ENCODE measurements around the gene ALOX15B. TPM values are rescaled to one million over a fixed set of nuclear protein-coding genes. Genes with fewer than 3 reads are reported as not detected.

ALOX15B gene
- polyA plus RNA-seq, 3 donors: 1.0 to 1.3 (median 1.1) TPM

- DNase-seq (ENCODE audit: extremely low read depth in 1 of 11, low read depth in 9 of 11, low spot score in 4 of 11): no peak
Observed at GRCh38 chr17:8029121-8029520, 9.7 kb upstream of the ALOX15B start.

- DNase-seq (ENCODE audit: extremely low read depth in 1 of 11, low read depth in 9 of 11, low spot score in 4 of 11): no peak
Observed at GRCh38 chr17:8031261-8031661, 7.6 kb upstream of the ALOX15B start.

- no peak for DNase-seq (ENCODE audit: extremely low read depth in 1 of 11, low read depth in 9 of 11, low spot score in 4 of 11)
Observed at GRCh38 chr17:8031950-8032349, 6.9 kb upstream of the ALOX15B start.

GRCh38 chr17:8032442-8032841 is 6.4 kb upstream of the ALOX15B start:
- DNase-seq (ENCODE audit: extremely low read depth in 1 of 11, low read depth in 9 of 11, low spot score in 4 of 11): no peak

GRCh38 chr17:8039611-8040168 is 831 bp downstream of the ALOX15B start:
- no peak for DNase-seq (ENCODE audit: extremely low read depth in 1 of 11, low read depth in 9 of 11, low spot score in 4 of 11)

- no peak for DNase-seq (ENCODE audit: extremely low read depth in 1 of 11, low read depth in 9 of 11, low spot score in 4 of 11)
Observed at GRCh38 chr17:8041249-8041928, 2.5 kb downstream of the ALOX15B start.

- DNase-seq (ENCODE audit: extremely low read depth in 1 of 11, low read depth in 9 of 11, low spot score in 4 of 11): no peak
Observed at GRCh38 chr17:8041979-8042378, 3.1 kb downstream of the ALOX15B start.

- DNase-seq (ENCODE audit: extremely low read depth in 1 of 11, low read depth in 9 of 11, low spot score in 4 of 11): no peak
Observed at GRCh38 chr17:8044819-8045810, 6.3 kb downstream of the ALOX15B start.

GRCh38 chr17:8046306-8046928 is 7.6 kb downstream of the ALOX15B start:
- DNase-seq (ENCODE audit: extremely low read depth in 1 of 11, low read depth in 9 of 11, low spot score in 4 of 11): no peak

- no peak for DNase-seq (ENCODE audit: extremely low read depth in 1 of 11, low read depth in 9 of 11, low spot score in 4 of 11)
Observed at GRCh38 chr17:8046929-8047768, 8.3 kb downstream of the ALOX15B start.

- DNase-seq (ENCODE audit: extremely low read depth in 1 of 11, low read depth in 9 of 11, low spot score in 4 of 11): no peak
Observed at GRCh38 chr17:8047769-8048110, 8.9 kb downstream of the ALOX15B start.

- no peak for DNase-seq (ENCODE audit: extremely low read depth in 1 of 11, low read depth in 9 of 11, low spot score in 4 of 11)
Observed at GRCh38 chr17:8048236-8048635, 9.4 kb downstream of the ALOX15B start.

- no peak for DNase-seq (ENCODE audit: extremely low read depth in 1 of 11, low read depth in 9 of 11, low spot score in 4 of 11)
Observed at GRCh38 chr17:8048736-8049135, 9.9 kb downstream of the ALOX15B start.

- DNase-seq (ENCODE audit: extremely low read depth in 1 of 11, low read depth in 9 of 11, low spot score in 4 of 11): no peak
Observed at GRCh38 chr17:8051831-8052230, 13.0 kb downstream of the ALOX15B start.

- DNase-seq (ENCODE audit: extremely low read depth in 1 of 11, low read depth in 9 of 11, low spot score in 4 of 11): no peak
Observed at GRCh38 chr17:8052256-8053252, 13.7 kb downstream of the ALOX15B start.

- DNase-seq (ENCODE audit: extremely low read depth in 1 of 11, low read depth in 9 of 11, low spot score in 4 of 11): no peak
Observed at GRCh38 chr17:8053600-8053999, 14.7 kb downstream of the ALOX15B start.

- no peak for DNase-seq (ENCODE audit: extremely low read depth in 1 of 11, low read depth in 9 of 11, low spot score in 4 of 11)
Observed at GRCh38 chr17:8055851-8056231, 17.0 kb downstream of the ALOX15B start.

Data from renal cortex interstitium (tissue), 11 donors.